Hindlimb muscle (tissue), 1 donor: ENCODE data around the gene SLC26A6. TPM values are rescaled to one million over a fixed set of nuclear protein-coding genes. Genes with fewer than 3 reads are reported as not detected.

ENCODE experiments used
- DNase-seq: peaks from one replicate; pipeline ENCODE4 v3.0.0-alpha.2; 2013
- polyA plus RNA-seq: library from polyadenylated mRNA; unstranded; fragments of 120-200 nt; gene quantifications from one replicate; pipeline ENCODE4 v1.2.1, GENCODE V29; 2013; ENCODE audit not compliant: insufficient read length

The SLC26A6 gene
- polyA plus RNA-seq, 1 donor, result 8.8 TPM

DNA sequence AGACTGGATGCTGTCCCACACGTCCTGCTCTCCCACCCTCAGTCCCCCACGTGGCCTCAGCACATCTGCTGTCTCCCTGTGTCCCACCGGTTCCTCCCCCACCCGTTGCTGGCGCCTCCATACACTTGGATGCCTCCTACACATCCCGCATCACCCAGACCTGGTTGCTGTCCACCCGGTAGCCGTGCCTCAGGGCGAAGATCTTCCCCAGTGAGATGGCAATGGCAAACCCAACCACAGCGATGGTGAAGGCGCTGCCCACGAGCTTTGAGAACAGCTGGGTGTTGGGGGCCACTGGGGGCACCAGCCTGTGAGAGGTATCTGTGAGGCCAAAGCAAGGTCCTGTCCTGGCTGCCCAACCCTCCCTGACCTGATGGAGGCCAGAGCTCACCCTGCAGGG is 4.4 kb downstream of the SLC26A6 start:
- no peak for DNase-seq

DNA sequence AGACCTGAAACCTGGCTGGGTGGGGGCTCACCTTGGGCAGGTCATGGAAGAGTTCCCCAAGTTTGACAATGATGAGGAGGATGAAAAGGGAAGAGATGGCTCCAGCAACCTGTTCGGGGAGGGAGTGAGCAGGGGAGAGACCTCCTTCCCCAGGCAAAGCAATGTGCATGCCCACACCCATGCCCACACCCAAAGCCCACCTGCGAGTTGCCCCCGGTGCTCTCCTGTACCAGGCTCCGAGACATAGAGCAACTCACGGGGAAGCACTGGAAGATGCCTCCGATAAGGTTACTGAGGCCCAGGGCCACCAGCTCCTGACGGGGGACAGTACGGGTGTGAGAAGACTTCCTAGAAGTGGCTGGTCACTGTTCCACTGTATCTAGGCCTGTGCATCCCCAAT is 4.9 kb downstream of the SLC26A6 start:
- no peak for DNase-seq

DNA sequence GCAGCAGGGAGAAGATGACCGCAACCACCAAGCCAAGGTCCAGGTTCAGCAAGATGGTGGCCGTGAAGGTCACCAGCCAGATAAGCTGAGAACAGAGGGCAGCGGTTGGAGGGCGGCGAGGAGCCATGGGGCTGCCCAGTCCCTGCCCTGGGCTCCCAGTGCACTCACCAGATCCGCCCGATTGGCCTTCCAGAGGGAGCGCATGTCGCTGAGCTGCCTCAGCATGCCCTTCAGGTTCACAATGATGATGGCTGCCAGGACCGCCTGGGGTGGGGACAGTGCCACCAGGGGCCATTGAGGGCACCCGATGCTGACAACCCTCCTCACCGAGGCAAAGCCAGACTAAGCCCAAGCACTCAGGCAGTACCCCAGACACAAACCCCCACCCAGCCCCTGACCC is 5.4 kb downstream of the SLC26A6 start:
- DNase-seq, result no peak

DNA sequence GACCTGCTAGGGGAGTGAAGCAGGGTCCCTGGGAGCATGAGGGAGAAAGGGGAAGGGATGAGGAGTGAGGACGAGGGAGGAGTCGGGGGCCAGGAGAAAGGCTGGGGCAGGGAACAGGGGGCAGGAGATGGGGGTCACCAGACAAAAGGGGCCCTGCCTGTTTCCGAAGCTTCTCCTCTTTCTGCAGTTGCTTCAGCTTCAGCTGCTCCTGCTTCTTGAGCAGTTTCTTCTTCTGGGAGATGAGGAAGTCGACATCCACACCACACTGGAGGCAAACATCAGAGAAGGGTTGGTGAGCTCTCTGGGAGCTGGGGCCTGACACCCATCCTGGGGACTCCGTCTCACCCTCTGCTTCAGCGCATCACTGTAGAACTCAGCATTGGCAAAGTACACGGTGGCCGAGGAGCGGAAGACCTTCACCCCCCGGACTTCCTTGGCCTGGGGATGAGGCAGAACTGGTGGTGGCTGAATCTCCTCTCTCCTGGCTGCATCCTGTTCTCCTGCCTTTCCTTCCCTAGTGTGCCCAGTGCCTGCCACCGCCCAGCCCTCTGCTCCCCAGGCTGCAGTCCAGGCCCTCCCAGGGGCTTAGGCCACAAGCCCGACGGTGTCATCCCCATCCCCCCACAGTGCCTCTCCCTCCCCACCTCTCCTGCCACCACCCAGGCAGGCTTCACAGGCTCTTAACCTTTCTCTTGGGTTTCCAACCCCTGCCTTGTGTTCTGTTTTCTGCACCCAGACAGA is 6.8 kb downstream of the SLC26A6 start:
- DNase-seq, result no peak

DNA sequence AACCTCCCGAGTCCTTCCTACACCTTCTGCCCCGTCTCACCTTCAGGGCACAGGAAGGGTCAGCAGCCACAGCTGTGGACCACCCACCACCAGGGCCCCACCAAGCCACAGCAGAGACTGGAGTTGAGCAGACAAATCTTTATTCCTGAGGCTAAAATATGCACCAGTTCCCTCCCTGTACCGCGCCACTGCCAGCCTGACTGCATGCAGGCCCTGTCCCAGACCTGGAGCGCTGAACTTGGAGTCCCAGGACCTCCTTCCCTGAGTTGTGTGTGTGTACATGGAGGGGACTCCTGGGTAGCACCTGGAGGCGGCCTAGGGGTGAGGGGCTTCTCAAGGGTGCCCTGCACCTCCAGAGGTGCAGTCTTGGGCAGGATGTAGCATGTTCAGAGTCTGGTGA is 9.7 kb downstream of the SLC26A6 start:
- DNase-seq, result no peak

DNA sequence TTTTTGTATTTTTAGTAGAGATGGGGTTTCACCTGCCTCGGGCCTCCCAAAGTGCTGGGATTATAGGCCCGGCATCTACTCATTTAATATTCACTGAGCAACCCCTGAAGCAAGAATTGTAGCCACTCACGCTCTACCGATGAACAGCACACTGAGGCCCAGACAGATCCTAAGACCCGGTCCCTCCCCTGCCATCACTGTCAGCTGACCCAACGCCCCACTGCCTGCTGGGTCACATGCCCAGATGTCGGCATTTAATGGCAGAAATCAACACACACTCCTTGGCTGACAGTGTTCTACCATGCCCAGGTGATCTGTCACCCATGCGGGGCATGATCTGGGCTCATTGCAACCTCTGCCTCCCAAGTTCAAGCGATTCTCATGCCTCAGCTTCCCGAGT is 10.5 kb downstream of the SLC26A6 start:
- no peak for DNase-seq

DNA sequence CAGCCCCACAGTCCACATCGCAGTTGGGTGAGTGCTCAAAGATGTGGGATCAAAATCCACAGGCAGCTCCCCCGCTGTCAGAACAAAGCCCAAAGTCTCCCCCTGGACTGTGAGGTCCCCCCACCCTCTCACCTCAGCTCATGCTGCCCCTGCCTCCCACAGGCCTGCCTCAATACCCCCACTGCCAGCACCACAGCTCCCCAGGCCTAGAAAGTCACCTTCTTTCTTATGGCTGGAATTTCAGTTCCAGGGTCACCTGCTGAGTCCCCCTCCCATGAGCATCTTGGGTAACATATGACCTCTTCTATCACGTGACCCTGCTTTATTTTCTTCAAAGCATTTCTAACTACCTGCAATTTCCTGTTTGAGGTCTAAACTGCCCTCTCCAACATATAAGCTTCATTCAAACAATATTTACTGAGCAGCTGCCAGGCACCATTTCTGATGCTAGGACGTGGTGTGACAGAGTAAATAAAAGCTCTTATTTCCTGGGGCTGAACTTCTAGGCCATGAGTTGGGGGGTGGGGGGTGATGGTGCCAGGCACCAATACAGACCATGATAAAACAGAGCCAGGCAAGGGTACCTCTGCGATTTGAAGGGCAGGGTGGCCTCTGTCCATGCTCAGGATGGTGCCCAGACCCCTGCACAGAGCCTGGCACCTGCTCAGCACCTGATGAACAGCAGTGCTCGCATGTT is 11.3 kb downstream of the SLC26A6 start:
- no peak for DNase-seq

DNA sequence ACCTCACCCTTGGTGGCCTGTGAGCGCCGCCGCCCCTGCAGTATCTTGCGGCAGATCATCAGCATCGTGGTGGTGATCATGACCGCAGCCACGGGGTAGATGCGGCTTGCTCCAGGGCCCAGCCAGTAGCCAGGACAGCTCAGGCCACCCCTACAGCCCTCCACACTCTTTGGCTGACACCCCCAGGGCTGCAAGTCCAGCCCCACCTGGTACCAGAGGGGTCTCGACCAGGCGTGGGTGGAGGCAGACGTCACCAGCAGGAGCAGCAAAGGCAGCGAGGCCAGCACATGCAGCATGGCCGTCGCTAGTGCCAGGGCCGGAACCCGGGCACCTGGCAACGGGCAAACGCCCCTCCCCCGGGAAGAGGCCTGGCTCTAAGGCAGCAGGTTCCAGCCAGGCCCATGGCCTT is 13.8 kb downstream of the SLC26A6 start, which contains the start of gene TMEM89:
Gene TMEM89, minus strand, starts transcription at position 309 of the 409 bp plus-strand sequence. Its CDS starts 13 bp downstream, at position 296.
- no peak for DNase-seq

DNA sequence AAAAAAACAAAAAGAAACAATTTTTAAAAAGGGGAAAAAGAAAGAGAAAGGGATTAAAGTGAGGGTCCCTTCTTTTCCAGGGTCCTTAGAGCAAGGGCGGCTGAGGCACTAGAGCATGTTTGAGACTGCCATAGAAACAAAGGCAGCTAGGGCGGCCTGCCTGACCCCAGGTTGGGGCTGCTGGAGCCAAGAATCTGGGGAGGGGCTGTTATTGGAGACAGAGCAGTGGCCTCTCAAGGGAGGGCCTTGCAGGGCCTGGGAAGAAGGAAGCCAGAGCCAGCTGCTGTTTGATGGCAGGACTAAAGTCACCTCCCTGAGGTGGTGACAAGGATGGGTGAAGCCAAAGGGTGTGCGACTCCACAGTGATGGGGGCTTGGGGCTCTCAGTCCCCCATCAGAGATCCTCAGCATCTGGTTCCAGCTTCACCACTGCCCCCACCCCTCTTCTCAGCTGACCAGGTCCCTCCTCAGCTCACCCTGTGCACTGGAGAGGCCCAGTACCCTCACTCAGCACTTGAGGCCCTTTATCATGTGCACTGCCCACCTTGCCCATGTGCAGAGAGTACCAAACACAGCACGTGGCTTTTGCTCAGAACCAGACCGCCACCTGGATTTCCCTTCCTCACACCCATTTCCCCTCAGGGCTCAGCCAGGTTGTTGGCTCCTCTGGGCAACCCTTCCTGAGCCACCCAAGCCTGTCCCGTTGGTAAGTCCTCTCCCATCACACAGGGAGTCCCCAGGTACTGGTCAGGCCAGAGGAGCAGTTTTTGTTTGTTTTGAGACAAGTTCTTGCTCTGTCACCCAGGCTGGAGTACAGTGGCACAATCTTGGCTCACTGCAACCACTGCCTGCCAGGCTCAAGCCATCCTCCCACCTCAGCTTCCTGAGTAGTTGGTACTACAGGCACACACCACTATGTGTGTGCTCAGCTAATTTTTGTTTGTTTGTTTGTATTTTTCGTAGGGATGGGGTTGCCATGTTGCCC is 15.4 kb downstream of the SLC26A6 start:
- no peak for DNase-seq

DNA sequence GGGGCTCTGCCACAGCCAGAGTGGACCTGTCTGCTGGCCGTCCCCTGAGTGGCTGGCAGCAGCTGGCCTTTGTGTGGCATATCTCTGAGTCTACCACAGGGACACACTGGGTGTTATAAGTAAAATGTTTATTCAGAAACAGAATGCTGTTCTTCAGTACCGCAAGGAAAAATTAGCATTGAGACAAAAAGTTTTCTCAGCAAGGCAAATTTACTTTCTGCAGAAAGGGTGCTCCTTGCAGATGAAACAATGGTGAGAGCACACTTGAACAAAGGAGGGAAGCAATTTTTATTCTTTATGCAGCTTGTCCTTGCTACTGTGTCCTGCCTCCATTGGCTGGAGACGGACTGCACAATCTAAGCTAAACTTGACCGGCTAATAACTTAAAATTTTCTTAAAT is 17.7 kb downstream of the SLC26A6 start:
- DNase-seq, result no peak

DNA sequence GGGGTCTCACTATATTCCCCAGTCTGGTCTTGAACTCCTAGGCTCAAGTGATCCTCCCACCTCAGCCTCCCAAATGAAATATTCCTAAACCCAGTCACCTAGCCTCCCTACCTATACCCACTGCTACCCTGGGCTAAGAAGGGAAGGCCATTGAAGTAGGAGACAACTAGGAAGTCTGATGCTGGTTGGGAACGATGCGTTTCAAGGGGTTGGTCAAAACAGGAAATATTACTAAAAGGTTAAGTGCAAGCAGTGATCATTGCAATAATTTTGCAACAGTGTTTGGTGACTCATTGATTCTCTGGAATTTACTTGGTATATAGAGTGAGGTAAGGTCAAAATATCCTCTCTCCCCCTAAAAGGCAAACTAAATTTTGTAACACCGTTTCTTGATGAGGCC is 21.2 kb downstream of the SLC26A6 start:
- no peak for DNase-seq

DNA sequence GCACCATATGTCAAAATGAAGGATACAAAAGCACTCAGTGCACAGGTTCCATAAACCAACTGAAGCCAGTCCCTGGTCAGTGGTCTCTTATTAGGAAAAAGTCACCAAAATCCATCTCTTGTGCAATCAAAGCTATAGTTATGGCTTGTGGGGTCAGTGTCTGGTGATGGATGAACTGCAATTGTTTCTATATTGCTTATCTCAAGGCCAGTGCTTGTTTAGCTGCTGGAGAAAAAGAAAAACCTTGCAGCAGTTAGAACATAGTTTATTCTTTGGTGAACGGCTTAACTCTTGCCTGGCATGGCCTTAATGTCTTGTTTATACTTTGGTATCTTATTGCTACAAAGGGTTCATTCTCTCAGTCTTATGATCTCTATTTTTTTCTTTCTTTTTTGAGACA is 23.0 kb downstream of the SLC26A6 start:
- no peak for DNase-seq

DNA sequence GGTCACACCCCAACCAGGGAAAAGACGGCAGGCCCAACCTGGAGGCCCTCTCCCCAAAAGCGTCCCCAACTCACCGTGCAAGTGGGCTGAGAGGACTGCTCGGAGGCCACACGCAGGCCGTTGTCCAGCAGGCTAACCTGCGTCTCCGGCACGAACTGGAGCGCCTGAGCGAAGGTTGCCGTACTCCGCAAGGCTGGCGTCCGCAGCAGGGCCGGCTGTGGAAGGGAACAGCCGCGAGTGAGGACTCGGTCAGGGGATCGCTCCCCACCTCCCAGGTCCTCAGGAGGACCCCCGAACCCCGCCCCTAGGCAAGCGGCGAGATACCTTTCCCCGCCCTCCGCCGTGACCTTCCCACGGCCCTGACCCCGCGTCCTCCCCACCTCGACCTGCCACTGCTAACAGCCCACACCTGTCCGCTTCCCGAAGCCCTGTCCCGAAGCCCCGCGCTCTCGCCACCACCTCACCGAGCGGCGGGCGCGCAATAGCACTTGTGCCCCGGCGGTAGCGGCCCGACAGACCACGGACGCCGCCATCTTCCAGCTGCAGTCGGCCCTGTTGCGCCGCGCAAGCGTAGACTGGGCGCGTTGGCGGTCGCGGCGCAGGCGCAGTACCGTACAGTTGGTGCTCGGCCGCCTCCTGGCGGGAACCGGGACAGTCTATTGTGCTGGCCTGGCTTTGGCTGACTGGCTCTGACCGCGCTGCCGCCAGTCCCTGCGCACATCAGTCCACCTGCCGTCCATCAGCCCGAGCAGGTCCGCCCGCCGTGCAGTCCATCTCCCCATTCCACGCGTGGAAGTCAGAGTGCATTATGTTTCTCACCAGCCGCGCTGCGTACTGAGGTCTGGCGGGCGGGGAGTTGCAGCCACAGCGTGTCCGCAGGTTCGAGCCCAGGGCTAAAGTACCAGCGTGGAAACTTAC is 25.9 kb downstream of the SLC26A6 start, which contains the start of gene UQCRC1:
Gene UQCRC1, minus strand, starts transcription at position 559 of the 918 bp plus-strand sequence. Its CDS starts 26 bp downstream, at position 533.
- peak; percentile 95 for DNase-seq

DNA sequence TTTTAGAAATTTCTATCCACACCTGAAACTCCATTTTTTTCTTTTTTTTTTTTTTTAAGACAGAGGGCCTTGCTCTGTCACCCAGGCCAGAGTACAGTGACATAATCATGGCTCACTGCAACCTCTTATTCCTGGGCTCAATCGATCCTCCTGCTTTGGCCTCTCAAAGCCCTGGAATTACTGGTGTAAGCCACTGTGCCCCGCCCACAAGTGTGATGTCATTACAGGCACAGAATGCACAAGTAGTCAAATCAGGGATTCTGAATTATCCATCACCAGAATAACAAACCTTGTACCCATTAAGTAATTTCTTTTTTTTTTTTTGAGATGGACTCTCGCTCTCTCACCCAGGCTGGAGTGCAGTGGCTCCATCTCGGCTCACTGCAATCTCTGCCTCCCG is 27.7 kb downstream of the SLC26A6 start:
- DNase-seq, result no peak

DNA sequence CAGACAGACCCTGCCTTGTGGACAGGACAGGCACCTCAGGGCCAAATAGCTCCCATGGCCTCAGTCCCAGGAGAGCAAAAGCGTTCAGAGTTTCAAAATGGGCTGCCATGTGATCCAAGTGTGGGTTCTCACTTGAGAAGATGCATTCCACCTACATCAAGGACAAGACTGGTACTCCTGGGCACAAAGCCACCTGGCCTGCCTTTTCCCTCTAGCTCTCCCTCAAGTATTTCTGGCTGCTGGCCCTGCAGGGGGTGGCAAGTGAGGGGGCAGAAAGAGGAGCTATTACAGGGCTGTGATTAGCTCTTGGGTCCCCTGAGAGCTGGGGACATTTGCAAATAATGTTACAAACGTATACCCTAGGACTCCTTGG is 33.7 kb downstream of the SLC26A6 start:
- DNase-seq, result no peak

DNA sequence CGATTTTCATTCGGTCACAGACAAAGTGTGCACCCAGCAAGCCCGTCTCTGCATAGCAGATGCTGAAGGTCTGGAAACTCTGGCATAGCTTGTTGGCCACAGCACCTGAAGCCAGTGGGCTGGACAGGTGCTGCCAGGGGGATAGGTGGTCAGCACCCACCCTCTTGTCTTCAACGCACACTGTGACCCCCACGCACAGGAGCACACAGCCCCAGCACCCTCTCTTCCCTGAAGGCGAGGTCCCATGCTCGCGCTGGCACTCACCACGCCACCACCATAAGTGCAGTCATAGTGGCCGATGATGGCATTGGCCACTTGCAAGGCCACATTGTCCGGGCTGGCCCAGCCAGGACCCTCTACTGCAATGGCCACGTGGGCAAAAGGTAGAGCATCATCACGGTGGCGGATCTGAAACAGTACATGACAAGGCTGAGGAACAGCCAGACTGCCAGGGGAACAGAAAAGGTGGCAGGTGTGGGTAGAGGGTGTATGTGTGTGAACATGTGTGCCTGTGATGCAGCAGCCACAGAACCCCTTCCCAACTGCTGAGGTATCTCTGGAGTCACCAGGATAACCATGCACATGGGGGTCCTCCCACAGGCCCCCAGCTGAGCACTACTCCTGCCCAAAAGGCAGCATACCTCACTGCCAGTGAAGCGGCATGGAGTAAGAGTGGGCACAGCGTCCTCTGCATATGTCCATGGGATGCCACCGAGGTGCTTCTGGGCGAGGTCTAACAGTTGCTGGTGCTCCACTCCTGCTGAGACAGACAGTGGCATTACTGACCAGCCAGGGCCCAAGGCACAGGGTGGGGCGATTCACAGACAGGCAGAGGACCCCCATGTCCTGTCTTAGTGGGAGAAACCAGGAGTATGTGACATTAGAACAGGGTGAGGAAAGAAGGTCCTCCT is 34.3 kb downstream of the SLC26A6 start:
- no peak for DNase-seq

DNA sequence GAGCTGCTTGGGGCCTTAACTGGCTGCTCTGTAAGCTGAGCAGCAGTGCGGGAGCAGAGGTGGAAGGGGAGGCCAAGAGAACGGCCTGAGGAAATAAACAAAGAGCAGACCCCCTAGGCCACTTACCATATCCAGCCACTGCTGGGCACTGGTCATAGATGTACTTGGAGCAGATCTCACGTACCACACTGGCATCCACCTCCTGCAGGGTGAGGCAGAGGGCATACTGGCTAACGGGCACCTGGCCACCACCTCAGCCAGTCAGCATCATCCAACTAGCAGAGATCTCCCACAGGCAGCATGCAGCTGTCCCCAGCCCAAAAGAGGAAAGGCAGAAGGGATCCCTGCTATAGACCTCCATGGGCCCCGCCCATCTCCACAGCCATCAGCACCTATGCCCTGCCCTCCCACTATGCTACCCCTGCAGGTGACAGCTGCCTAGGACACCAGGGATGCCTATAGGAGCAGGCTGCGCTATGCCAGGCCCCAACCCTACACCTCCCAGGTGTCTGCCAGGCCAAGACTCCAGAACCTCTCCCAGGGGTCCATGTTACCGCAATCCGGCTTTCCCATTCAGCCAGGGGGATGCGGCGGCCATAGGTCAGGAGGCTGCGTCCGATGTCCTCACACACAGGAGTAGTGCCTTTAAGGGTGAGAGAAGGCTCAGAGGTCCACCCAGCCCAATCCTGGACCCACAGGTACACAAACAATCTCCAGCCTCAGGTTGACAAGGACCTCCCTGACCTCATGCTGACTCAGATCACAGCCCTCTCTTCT is 35.6 kb downstream of the SLC26A6 start:
- DNase-seq, result no peak

DNA sequence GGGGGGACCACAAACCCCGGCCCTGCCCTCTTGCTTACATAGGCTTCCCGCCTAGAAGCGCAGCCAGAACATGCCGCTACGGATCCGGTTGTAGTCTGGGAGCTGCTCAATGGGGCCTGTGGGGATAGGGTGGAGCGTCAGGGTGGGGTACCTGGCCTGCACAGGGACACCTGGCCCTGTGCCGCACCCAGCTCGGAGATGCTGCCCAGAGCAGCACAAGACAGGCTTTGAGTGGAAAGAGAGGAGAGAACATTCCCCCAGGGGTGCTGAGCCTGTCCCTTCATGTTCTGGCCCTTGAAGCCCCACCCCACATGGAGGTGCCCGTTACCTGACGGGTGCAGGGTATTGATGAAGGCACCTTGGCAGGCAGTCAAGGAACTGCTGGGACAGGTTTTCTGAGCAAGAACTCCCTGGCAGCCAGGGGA is 36.2 kb downstream of the SLC26A6 start:
- DNase-seq, result no peak

DNA sequence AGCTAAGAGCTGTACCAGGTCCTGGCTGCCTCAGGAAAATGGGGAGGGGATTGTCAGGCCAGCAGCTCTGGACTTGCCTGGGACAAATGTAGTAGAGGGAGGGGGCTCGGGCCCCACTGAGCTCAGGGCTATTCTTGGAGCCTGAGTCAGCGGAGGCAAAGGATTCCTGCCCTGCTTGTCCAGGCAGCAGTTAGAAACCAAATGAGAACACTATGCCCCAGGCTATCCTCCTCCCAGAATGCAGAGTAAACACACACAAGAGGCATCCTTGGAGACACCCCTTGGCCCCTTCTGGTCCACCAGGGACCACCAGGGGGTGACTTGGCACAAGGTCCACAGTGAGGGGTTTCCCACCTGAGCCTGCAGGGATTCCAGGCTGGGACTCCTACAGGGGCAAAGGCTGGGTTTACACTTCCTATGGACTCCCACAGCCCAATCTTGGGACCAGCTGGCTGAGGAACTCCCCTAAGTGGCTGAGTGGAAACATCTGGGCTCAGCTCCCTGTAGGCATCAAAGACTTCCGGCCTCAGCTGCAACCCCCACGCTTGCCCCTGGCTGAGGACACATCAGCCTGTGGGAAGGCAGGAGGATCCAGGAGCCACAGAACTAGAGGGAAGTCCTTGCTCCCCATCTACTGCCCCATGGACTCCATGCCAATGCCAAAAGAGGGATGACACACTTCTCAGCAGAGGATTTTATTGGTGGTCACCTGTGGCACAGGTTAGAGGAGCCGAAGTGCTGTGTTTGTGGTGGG is 36.8 kb downstream of the SLC26A6 start:
- DNase-seq, result no peak
